Anterior cingulate cortex (tissue), 58 donors: ENCODE data around the gene TMPRSS9.

Experiments
- DNase-seq, 58 donors: peaks; one replicate each; lab custom pipeline; 2025; lab: John Stamatoyannopoulos, UW

TMPRSS9 gene

DNA sequence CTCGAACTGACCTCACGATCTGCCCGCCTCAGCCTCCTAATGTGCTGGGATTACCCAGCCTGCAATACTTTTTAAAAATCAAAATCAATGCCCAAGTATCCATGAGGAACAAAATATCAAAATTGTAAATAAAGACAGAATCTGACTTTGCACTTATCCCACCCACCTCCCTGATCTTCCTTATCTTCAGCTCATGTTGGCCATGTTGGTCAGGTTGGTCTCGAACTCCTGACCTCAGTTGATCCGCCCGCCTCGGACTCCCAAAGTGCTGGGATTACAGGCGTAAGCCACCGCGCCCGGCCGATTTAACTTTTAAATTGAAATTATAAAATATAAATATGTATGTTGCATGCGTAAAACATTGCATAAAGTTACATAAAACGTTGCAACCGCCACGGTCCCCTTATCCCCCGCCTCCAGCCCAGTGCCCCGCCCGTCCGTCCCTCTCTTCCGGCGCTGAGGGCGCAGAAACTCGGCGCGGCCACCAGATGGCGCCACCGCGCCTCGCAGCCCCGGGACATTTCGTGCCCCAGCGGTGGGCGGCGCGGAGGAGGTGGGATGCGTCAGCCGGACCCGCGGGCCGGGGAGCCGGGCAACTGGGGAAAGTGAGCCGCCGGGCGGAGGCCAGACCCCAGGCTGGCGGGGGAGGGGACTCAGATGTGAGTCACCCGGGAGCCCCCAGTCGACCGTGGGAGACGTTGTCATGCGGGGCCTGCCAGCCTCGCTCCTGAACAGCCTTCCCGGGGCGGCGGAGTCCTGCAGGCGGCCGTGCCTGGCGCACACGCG, 114.4 kb downstream of the TMPRSS9 start:
- DNase-seq: peak in 57 of 58 donors; percentile 16 to 86 (median 68)

DNA sequence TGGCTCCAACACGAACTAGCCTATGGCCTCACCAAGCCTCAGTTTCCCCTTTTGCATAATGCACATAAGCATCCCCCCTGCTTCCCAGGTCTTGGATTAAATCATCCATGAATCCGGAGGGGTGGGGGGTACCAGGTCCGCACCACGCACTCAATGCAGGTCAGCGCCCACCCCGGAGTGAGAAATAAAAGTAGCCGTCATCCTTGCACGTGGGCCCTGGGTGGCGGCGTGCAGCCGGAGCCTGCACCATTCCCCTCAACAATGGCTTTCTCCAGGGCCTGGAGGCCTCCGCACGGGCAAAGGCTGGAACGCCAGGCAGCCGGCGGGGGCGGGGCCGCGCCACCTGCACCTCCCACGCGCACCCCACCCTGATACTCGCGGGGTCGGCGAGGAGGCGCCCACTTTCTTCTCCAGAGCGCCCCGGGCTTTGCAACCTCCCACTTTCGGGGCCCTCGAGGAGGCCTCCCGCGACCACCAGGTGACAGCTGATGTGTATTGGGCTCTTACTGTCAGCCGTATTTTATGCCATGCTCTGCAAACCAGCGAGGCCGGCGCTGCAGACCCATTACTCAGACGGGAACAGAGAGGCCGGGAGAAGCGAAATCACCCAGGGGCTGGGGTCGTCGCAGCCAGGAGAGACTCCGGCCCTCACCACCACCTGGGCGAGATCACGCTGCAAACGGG, 115.1 kb downstream of the TMPRSS9 start:
- peak in 25 of 58 donors; percentile 23 to 76 (median 49) for DNase-seq
